ENCODE results near the gene MAML3.

- no peak for TF ChIP-seq CTCF (IDR thresholded peaks at IDR 0.05)
- TF ChIP-seq POLR2A (IDR thresholded peaks at IDR 0.05) = peak; percentile 39 to 68
These were observed 2.9 kb downstream of the MAML3 start for GRCh38 chr4:140150886-140151698.

All from uterus (tissue), 2 donors.